ENCODE results near the gene GH1. TPM values are rescaled to one million over a fixed set of nuclear protein-coding genes. Genes with fewer than 3 reads are reported as not detected.

Gene GH1
- total RNA-seq, 1 experiment from 2014 or later: not detected

GRCh38 chr17:63941751-63942150 is 23.1 kb upstream of the GH1 start:
- no peak overlapping the region for H3K4me3 ChIP-seq (ENCODE audit: low read depth, low read length, poor library complexity, severe bottlenecking)
- H3K9me3 ChIP-seq (ENCODE audit: low read depth, low read length, poor library complexity, severe bottlenecking): no peaks in the 10 kb centered on the region
- no peak for TF ChIP-seq CTCF (conservative IDR thresholded peaks at IDR 0.05; ENCODE audit: low read depth, low read length)
- TF ChIP-seq EZH2 (IDR thresholded peaks at IDR 0.05; ENCODE audit: borderline replicate concordance, low read depth, low read length, poor library complexity, severe bottlenecking): no peak
- H3K36me3 ChIP-seq (ENCODE audit: insufficient read depth, low read length, poor library complexity, severe bottlenecking): no peaks in the 10 kb centered on the region
- DNase-seq (ENCODE audit: low spot score): no peak
- BruUV-seq (replicated peaks): no TSS peak
- CTCF ChIA-PET: no interaction called here
- POLR2A ChIA-PET (ENCODE audit: low non-redundant PET): no interaction called here
- no peaks in the 10 kb centered on the region for H3K4me1 ChIP-seq (ENCODE audit: insufficient read depth, low read length, poor library complexity, severe bottlenecking)
- intact Hi-C loops (cut with micrococcal nuclease; ENCODE audit: unreplicated experiment): no loop called here
- no peaks in the 10 kb centered on the region for H3K27me3 ChIP-seq (replicated peaks; ENCODE audit: insufficient read depth, low read depth, low read length, poor library complexity)
- H3K27ac ChIP-seq (ENCODE audit: low read depth, low read length, poor library complexity, severe bottlenecking): no peak overlapping the region

GRCh38 chr17:63941162-63941561 is 22.5 kb upstream of the GH1 start:
- ChIA-PET CTCF (no interaction called here), POLR2A (ENCODE audit: low non-redundant PET) (no interaction called here)
- no peaks in the 10 kb centered on the region for H3K4me1 ChIP-seq (ENCODE audit: insufficient read depth, low read length, poor library complexity, severe bottlenecking)
- intact Hi-C loops (cut with micrococcal nuclease; ENCODE audit: unreplicated experiment): no loop called here
- H3K36me3 ChIP-seq (ENCODE audit: insufficient read depth, low read length, poor library complexity, severe bottlenecking): no peaks in the 10 kb centered on the region
- H3K27me3 ChIP-seq (replicated peaks; ENCODE audit: insufficient read depth, low read depth, low read length, poor library complexity): no peaks in the 10 kb centered on the region
- H3K4me3 ChIP-seq (ENCODE audit: low read depth, low read length, poor library complexity, severe bottlenecking): no peak overlapping the region
- no peak overlapping the region for H3K27ac ChIP-seq (ENCODE audit: low read depth, low read length, poor library complexity, severe bottlenecking)
- TF ChIP-seq CTCF (conservative IDR thresholded peaks at IDR 0.05; ENCODE audit: low read depth, low read length) (no peak), EZH2 (IDR thresholded peaks at IDR 0.05; ENCODE audit: borderline replicate concordance, low read depth, low read length, poor library complexity, severe bottlenecking) (no peak)
- H3K9me3 ChIP-seq (ENCODE audit: low read depth, low read length, poor library complexity, severe bottlenecking): no peaks in the 10 kb centered on the region
- DNase-seq (ENCODE audit: low spot score): no peak
- no TSS peak for BruUV-seq (replicated peaks)

GRCh38 chr17:63940584-63940983 is 21.9 kb upstream of the GH1 start:
- Histone ChIP-seq H3K4me3 (ENCODE audit: low read depth, low read length, poor library complexity, severe bottlenecking) (no peak overlapping the region), H3K27ac (ENCODE audit: low read depth, low read length, poor library complexity, severe bottlenecking) (no peak overlapping the region), H3K4me1 (ENCODE audit: insufficient read depth, low read length, poor library complexity, severe bottlenecking) (no peaks in the 10 kb centered on the region), H3K9me3 (ENCODE audit: low read depth, low read length, poor library complexity, severe bottlenecking) (no peaks in the 10 kb centered on the region), H3K27me3 (replicated peaks; ENCODE audit: insufficient read depth, low read depth, low read length, poor library complexity) (no peaks in the 10 kb centered on the region), H3K36me3 (ENCODE audit: insufficient read depth, low read length, poor library complexity, severe bottlenecking) (no peaks in the 10 kb centered on the region)
- ChIA-PET CTCF (no interaction called here), POLR2A (ENCODE audit: low non-redundant PET) (no interaction called here)
- TF ChIP-seq EZH2 (IDR thresholded peaks at IDR 0.05; ENCODE audit: borderline replicate concordance, low read depth, low read length, poor library complexity, severe bottlenecking) (no peak), CTCF (conservative IDR thresholded peaks at IDR 0.05; ENCODE audit: low read depth, low read length) (no peak)
- intact Hi-C loops (cut with micrococcal nuclease; ENCODE audit: unreplicated experiment): no loop called here
- BruUV-seq (replicated peaks): no TSS peak
- DNase-seq (ENCODE audit: low spot score): no peak
